Spleen (tissue), 7 donors: ENCODE data around the gene TAB2.
A peak's percentile ranks its signal among the peaks of the same experiment; 100 is the strongest.

Experiments used
- POLR2A ChIP-seq, 3 donors: fragments of 450-650 bp; IDR thresholded peaks; one replicate each; pipeline ENCODE4 v1.5.1; 2017; ENCODE audit warnings: antibody characterized with exemption in 3 of 3, mild to moderate bottlenecking in 1 of 3
- POLR2AphosphoS5 ChIP-seq, 3 donors: sonication (generic); formaldehyde crosslinking; IDR thresholded peaks; one replicate each; pipeline ENCODE4 v1.5.1; 2017; ENCODE audit warnings: antibody characterized with exemption in 3 of 3
- TF ChIP-seq, protein P1 (sequence below), 11 experiments: fragments of 200-600 bp in 7 of 11; fragments of 450-650 bp in 4 of 11; sonication (generic) in 4 of 11; IDR thresholded peaks in 8 of 11; conservative IDR thresholded peaks in 3 of 11; 1 replicate in 7 of 11; 2 replicates in 4 of 11; pipeline versions ENCODE4 v1.4.0 to v1.8.0; 2016 to 2021; ENCODE audit warnings: antibody characterized with exemption in 11 of 11, inconsistent platforms in 4 of 11, mild to moderate bottlenecking in 1 of 11
- donor health status: DM: no; HTN: no; CAD: no; lungs with moderate emphysema.
- donor health status: DM: no; HTN: no; CAD: no.
- donor health status: DM: no; HTN: no; CAD: no.

DNA sequence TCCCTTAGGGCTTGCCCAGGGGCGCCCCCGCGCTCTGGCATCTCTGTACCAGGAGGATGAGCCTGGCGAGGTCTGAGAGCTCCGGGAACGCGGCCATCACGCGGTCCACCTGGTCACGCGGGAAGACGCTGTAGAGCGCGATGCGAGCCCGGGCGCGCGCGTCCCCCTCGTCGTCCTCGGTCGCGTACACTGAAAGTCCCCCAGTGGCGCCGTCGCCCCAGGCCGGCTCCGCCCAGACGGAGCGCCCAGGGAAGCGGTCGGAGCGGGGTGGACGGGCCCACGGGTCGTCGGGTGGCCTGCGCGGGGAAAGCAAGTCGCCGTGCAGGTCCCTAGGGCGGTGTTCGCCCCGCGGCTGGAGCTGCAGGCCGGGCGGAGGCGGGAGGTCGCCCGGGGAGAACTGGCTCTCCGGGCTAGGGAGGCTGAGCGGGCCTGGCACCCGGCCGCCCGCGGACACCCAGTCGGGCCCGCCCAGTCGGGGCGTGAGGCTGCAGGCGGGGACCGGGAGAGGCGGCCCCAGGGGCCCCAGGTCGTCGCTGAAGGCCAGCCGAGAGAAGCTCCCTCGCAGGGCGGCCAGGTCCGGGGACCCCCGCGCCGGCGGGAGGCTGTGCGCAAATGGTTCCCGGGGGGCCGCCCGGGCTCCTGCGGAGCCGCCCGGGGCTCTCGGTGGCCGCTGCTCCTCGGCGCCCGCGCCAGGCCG is 133.3 kb downstream of the TAB2 start:
- TF ChIP-seq, protein P1, sequence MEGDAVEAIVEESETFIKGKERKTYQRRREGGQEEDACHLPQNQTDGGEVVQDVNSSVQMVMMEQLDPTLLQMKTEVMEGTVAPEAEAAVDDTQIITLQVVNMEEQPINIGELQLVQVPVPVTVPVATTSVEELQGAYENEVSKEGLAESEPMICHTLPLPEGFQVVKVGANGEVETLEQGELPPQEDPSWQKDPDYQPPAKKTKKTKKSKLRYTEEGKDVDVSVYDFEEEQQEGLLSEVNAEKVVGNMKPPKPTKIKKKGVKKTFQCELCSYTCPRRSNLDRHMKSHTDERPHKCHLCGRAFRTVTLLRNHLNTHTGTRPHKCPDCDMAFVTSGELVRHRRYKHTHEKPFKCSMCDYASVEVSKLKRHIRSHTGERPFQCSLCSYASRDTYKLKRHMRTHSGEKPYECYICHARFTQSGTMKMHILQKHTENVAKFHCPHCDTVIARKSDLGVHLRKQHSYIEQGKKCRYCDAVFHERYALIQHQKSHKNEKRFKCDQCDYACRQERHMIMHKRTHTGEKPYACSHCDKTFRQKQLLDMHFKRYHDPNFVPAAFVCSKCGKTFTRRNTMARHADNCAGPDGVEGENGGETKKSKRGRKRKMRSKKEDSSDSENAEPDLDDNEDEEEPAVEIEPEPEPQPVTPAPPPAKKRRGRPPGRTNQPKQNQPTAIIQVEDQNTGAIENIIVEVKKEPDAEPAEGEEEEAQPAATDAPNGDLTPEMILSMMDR (IDR thresholded peaks at IDR 0.05 in 8 of 11, conservative IDR thresholded peaks at IDR 0.05 in 3 of 11), result no peak
- TF ChIP-seq POLR2A (IDR thresholded peaks at IDR 0.05), result no peak
- TF ChIP-seq POLR2AphosphoS5 (IDR thresholded peaks at IDR 0.05), result peak in 2 of 3 donors; percentile 47 to 68
